ENCODE measurements around the gene ZNF576. TPM values are rescaled to one million over a fixed set of nuclear protein-coding genes. Genes with fewer than 3 reads are reported as not detected.
"Not testable (repeated sequence)": the region's sequence is repeated elsewhere in the genome, so short reads cannot be mapped to it uniquely, and the experiment has no call there.

The ZNF576 gene
- total and polyA plus RNA-seq, 2 donors (not counting 3 experiments of a cell fraction or from before 2014, with no cell fraction given): 19.5 to 27.7 TPM

DNA sequence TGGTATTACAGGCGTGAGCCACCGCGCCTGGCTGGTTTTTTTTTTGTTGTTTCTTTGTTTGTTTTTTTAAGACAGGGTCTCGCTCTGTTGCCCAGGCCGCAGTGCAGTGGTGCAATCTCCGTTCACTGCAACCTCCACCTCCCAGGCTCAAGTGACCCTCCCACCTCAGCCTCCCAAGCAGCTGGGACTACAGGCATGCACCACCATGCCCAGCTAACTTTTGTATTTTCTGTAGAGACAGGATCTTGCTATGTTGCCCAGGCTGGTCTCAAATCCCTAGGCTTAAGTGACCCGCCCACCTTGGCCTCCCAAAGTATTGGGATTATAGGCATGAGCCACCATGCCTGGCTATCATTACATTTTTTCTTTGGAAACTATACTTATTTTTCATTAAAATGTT lies 53.9 kb downstream of the ZNF576 start:
- H3K27ac ChIP-seq (ENCODE audit: insufficient read depth, low read depth, low read length); FAIRE-seq; intact Hi-C loops (cut with micrococcal nuclease); H3K4me1 ChIP-seq (ENCODE audit: control insufficient read depth, extremely low read depth, insufficient read depth, low read length); dilution Hi-C loops (cut with MboI; ENCODE audit: extremely low pct_ligation_motif_present, low sequenced_read_pairs); H4K20me1 ChIP-seq (replicated peaks; ENCODE audit: control insufficient read depth, extremely low read depth, insufficient read depth, low read length); H3K36me3 ChIP-seq (ENCODE audit: control insufficient read depth in 2 of 2, extremely low read depth in 1 of 2, insufficient read depth in 2 of 2, low read length in 2 of 2); H3K27me3 ChIP-seq (ENCODE audit: control insufficient read depth in 2 of 2, insufficient read depth in 2 of 2, low read length in 2 of 2); H2AFZ ChIP-seq (ENCODE audit: low read depth, low read length); H3K4me2 ChIP-seq (ENCODE audit: insufficient read depth, low read length); H3K79me2 ChIP-seq (ENCODE audit: control insufficient read depth, insufficient read depth, low read length); DNase-seq (ENCODE audit: low read depth, low spot score); H3K9ac ChIP-seq (replicated peaks; ENCODE audit: extremely low read depth, insufficient read depth, low read length); H3K4me3 ChIP-seq (replicated peaks in 1 of 3; ENCODE audit: insufficient read depth in 1 of 3, low read depth in 1 of 3, low read length in 3 of 3); H3K9me3 ChIP-seq (replicated peaks; ENCODE audit: control insufficient read depth, insufficient read depth, low read length); BruUV-seq (replicated peaks); H3K9me1 ChIP-seq (replicated peaks; ENCODE audit: control insufficient read depth, extremely low read depth, insufficient read depth, low read length): not testable (repeated sequence)
- POLR2A ChIA-PET: interaction anchor here (0.7 kb wide), 1 partner anchor 1238 kb away, joined by 4 read pairs; no protein-coding TSS in a partner anchor
- CTCF ChIA-PET: interaction anchor here (1.0 to 1.9 kb wide), 3 partner anchors 12 to 115 kb away, joined by 3 to 5 read pairs (median 4); no protein-coding TSS in a partner anchor

Other genes with a start within 250 kb of the ZNF576 start
- gene CD177, start 242.9 kb upstream of the ZNF576 start, total RNA-seq: 0.18 TPM in 1 of 2 replicates, not detected in the other
- gene CD177, start 242.9 kb upstream of the ZNF576 start, polyA plus RNA-seq: not detected in 2 replicates
- not detected in 2 replicates for gene TEX101, start 181.7 kb upstream of the ZNF576 start, total RNA-seq
- gene TEX101, start 181.7 kb upstream of the ZNF576 start, polyA plus RNA-seq: not detected in 2 replicates
- not detected in 2 replicates for gene LYPD3, start 131.0 kb upstream of the ZNF576 start, total RNA-seq
- 0.37 and 0.52 TPM in 2 replicates for gene LYPD3, start 131.0 kb upstream of the ZNF576 start, polyA plus RNA-seq
- 10.1 and 12.0 TPM in 2 replicates for gene PHLDB3, start 91.8 kb upstream of the ZNF576 start, total RNA-seq
- gene PHLDB3, start 91.8 kb upstream of the ZNF576 start, polyA plus RNA-seq: 5.5 and 5.6 TPM in 2 replicates
- gene ETHE1, start 69.4 kb upstream of the ZNF576 start, total RNA-seq: 29.4 and 34.5 TPM in 2 replicates
- gene ETHE1, start 69.4 kb upstream of the ZNF576 start, polyA plus RNA-seq: 124 and 165 TPM in 2 replicates
- gene ZNF575, start 63.4 kb upstream of the ZNF576 start, total RNA-seq: 1.4 and 3.0 TPM in 2 replicates
- 0.57 and 0.80 TPM in 2 replicates for gene ZNF575, start 63.4 kb upstream of the ZNF576 start, polyA plus RNA-seq
- gene XRCC1, start 21.1 kb upstream of the ZNF576 start, total RNA-seq: 37.3 and 39.3 TPM in 2 replicates
- 24.2 and 29.5 TPM in 2 replicates for gene XRCC1, start 21.1 kb upstream of the ZNF576 start, polyA plus RNA-seq
- gene PINLYP, start 20.8 kb upstream of the ZNF576 start, total RNA-seq: 2.6 and 5.5 TPM in 2 replicates
- gene PINLYP, start 20.8 kb upstream of the ZNF576 start, polyA plus RNA-seq: 4.8 and 5.5 TPM in 2 replicates
- 33.2 and 34.1 TPM in 2 replicates for gene IRGQ, start 461 bp upstream of the ZNF576 start, total RNA-seq
- 15.8 and 16.0 TPM in 2 replicates for gene IRGQ, start 461 bp upstream of the ZNF576 start, polyA plus RNA-seq
- 0.27 and 0.32 TPM in 2 replicates for gene SRRM5, start 15.5 kb downstream of the ZNF576 start, total RNA-seq
- gene SRRM5, start 15.5 kb downstream of the ZNF576 start, polyA plus RNA-seq: 0.13 and 0.17 TPM in 2 replicates
- 51.8 and 56.2 TPM in 2 replicates for gene ZNF428, start 23.0 kb downstream of the ZNF576 start, total RNA-seq
- 29.2 and 30.7 TPM in 2 replicates for gene ZNF428, start 23.0 kb downstream of the ZNF576 start, polyA plus RNA-seq
- gene CADM4, start 43.3 kb downstream of the ZNF576 start, total RNA-seq: 6.7 and 7.5 TPM in 2 replicates
- 5.0 and 7.7 TPM in 2 replicates for gene CADM4, start 43.3 kb downstream of the ZNF576 start, polyA plus RNA-seq
- gene PLAUR, start 73.6 kb downstream of the ZNF576 start, total RNA-seq: 62.9 and 82.0 TPM in 2 replicates
- 60.2 and 66.3 TPM in 2 replicates for gene PLAUR, start 73.6 kb downstream of the ZNF576 start, polyA plus RNA-seq
- not detected in 2 replicates for gene IRGC, start 119.5 kb downstream of the ZNF576 start, total RNA-seq
- gene IRGC, start 119.5 kb downstream of the ZNF576 start, polyA plus RNA-seq: not detected in 2 replicates
- 45.0 and 53.3 TPM in 2 replicates for gene SMG9, start 158.4 kb downstream of the ZNF576 start, total RNA-seq
- gene SMG9, start 158.4 kb downstream of the ZNF576 start, polyA plus RNA-seq: 25.5 and 26.4 TPM in 2 replicates
- 0.35 TPM in 1 of 2 replicates, not detected in the other for gene KCNN4, start 184.4 kb downstream of the ZNF576 start, total RNA-seq
- 0.27 and 0.29 TPM in 2 replicates for gene KCNN4, start 184.4 kb downstream of the ZNF576 start, polyA plus RNA-seq
- not detected in 2 replicates for gene LYPD5, start 205.9 kb downstream of the ZNF576 start, total RNA-seq
- gene LYPD5, start 205.9 kb downstream of the ZNF576 start, polyA plus RNA-seq: 0.11 and 0.28 TPM in 2 replicates
- gene ZNF283, start 230.7 kb downstream of the ZNF576 start, total RNA-seq: 6.0 and 10.7 TPM in 2 replicates
- gene ZNF283, start 230.7 kb downstream of the ZNF576 start, polyA plus RNA-seq: 1.4 and 1.9 TPM in 2 replicates

Measured in endothelial cell of umbilical vein (primary cell).